ENCODE data around the gene PAK1. TPM values are rescaled to one million over a fixed set of nuclear protein-coding genes. Genes with fewer than 3 reads are reported as not detected.

PAK1 gene
- total and polyA plus RNA-seq, 2 donors (not counting 3 experiments of a cell fraction or from before 2014, with no cell fraction given): 5.6 to 12.9 TPM

DNA sequence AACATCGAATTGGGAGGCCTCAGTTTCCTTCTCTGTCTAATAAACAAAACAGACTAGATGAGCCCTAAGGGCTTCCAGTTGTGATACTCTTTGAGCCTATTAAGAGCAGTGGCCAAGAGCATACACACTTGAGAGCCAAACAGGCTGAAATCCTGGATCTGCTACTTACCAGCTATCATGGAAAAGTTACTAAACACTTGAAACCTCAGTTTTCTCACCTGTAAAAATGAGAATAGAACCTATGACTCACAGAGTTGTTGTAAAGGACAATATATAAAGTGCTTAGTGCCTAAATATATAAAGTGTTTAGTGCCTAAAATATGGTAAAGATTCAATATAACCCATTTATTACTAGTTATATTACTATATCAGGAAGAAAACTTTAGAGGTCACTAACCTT, 148.7 kb downstream of the PAK1 start:
- no peak overlapping the region for H3K4me2 ChIP-seq (ENCODE audit: insufficient read depth, low read length)
- H3K4me1 ChIP-seq (ENCODE audit: control insufficient read depth, extremely low read depth, insufficient read depth, low read length): no peaks in the 10 kb centered on the region
- intact Hi-C loops (cut with micrococcal nuclease): no loop called here
- no peak overlapping the region for H3K4me3 ChIP-seq (replicated peaks in 1 of 3; ENCODE audit: insufficient read depth in 1 of 3, low read depth in 1 of 3, low read length in 3 of 3)
- POLR2A ChIA-PET: no interaction called here
- BruUV-seq (replicated peaks): no TSS peak
- TF ChIP-seq, protein P1, sequence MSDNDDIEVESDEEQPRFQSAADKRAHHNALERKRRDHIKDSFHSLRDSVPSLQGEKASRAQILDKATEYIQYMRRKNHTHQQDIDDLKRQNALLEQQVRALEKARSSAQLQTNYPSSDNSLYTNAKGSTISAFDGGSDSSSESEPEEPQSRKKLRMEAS (IDR thresholded peaks at IDR 0.05; ENCODE audit: insufficient read depth, insufficient read length): no peak
- H4K20me1 ChIP-seq (replicated peaks; ENCODE audit: control insufficient read depth, extremely low read depth, insufficient read depth, low read length): no peaks in the 10 kb centered on the region
- dilution Hi-C loops (cut with MboI; ENCODE audit: extremely low pct_ligation_motif_present, low sequenced_read_pairs): no loop called here
- no peak overlapping the region for H3K9ac ChIP-seq (replicated peaks; ENCODE audit: extremely low read depth, insufficient read depth, low read length)
- no peak overlapping the region for H3K27ac ChIP-seq (ENCODE audit: insufficient read depth, low read depth, low read length)
- H3K79me2 ChIP-seq (ENCODE audit: control insufficient read depth, insufficient read depth, low read length): no peaks in the 10 kb centered on the region
- no peaks in the 10 kb centered on the region for H3K9me1 ChIP-seq (replicated peaks; ENCODE audit: control insufficient read depth, extremely low read depth, insufficient read depth, low read length)
- FAIRE-seq (no peak), DNase-seq (ENCODE audit: low read depth, low spot score) (no peak)
- no peaks in the 10 kb centered on the region for H3K9me3 ChIP-seq (replicated peaks; ENCODE audit: control insufficient read depth, insufficient read depth, low read length)
- no peaks in the 10 kb centered on the region for H3K36me3 ChIP-seq (ENCODE audit: control insufficient read depth in 2 of 2, extremely low read depth in 1 of 2, insufficient read depth in 2 of 2, low read length in 2 of 2)
- CTCF ChIA-PET: interaction anchor here (1.5 kb wide), 1 partner anchor 223 kb away, joined by 3 read pairs; no protein-coding TSS in a partner anchor
- no peaks in the 10 kb centered on the region for H3K27me3 ChIP-seq (ENCODE audit: control insufficient read depth in 2 of 2, insufficient read depth in 2 of 2, low read length in 2 of 2)
- no peak overlapping the region for H2AFZ ChIP-seq (ENCODE audit: low read depth, low read length)

DNA sequence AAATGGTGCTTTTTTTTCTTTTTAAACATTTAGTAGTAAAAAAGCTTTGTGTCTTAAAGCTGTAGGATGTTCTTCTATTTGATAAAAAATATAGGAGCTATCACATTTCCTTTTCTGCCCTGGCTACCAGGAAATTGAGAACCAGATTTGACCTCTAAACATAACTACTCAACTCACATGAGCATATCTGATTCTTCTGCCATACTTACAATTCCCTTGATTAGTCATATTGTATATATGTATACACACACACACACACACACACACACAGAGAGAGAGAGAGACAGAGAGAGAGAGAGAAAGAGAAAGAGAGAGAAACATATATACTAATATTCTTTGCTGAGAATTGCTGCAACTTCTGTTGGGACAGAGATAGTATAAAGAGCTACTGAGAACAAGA, 149.4 kb downstream of the PAK1 start:
- Histone ChIP-seq H3K4me2 (ENCODE audit: insufficient read depth, low read length) (no peak overlapping the region), H3K36me3 (ENCODE audit: control insufficient read depth in 2 of 2, extremely low read depth in 1 of 2, insufficient read depth in 2 of 2, low read length in 2 of 2) (no peaks in the 10 kb centered on the region), H3K79me2 (ENCODE audit: control insufficient read depth, insufficient read depth, low read length) (no peaks in the 10 kb centered on the region), H4K20me1 (replicated peaks; ENCODE audit: control insufficient read depth, extremely low read depth, insufficient read depth, low read length) (no peaks in the 10 kb centered on the region), H3K27ac (ENCODE audit: insufficient read depth, low read depth, low read length) (no peak overlapping the region), H3K4me3 (replicated peaks in 1 of 3; ENCODE audit: insufficient read depth in 1 of 3, low read depth in 1 of 3, low read length in 3 of 3) (no peak overlapping the region), H3K9me1 (replicated peaks; ENCODE audit: control insufficient read depth, extremely low read depth, insufficient read depth, low read length) (no peaks in the 10 kb centered on the region), H3K9me3 (replicated peaks; ENCODE audit: control insufficient read depth, insufficient read depth, low read length) (no peaks in the 10 kb centered on the region), H3K27me3 (ENCODE audit: control insufficient read depth in 2 of 2, insufficient read depth in 2 of 2, low read length in 2 of 2) (no peaks in the 10 kb centered on the region), H2AFZ (ENCODE audit: low read depth, low read length) (no peak overlapping the region), H3K9ac (replicated peaks; ENCODE audit: extremely low read depth, insufficient read depth, low read length) (no peak overlapping the region), H3K4me1 (ENCODE audit: control insufficient read depth, extremely low read depth, insufficient read depth, low read length) (no peaks in the 10 kb centered on the region)
- no peak for TF ChIP-seq JUN (IDR thresholded peaks at IDR 0.05; ENCODE audit: borderline replicate concordance, insufficient read depth, insufficient read length, low read depth)
- no peak for TF ChIP-seq POLR2AphosphoS5 (IDR thresholded peaks at IDR 0.05; ENCODE audit: insufficient read depth, low read depth, low read length)
- TF ChIP-seq EZH2 (IDR thresholded peaks at IDR 0.05; ENCODE audit: borderline replicate concordance, low read depth, low read length, severe bottlenecking): no peak
- TF ChIP-seq FOS (IDR thresholded peaks at IDR 0.05; ENCODE audit: borderline replicate concordance, insufficient read depth, low read length): no peak
- TF ChIP-seq, protein P2, sequence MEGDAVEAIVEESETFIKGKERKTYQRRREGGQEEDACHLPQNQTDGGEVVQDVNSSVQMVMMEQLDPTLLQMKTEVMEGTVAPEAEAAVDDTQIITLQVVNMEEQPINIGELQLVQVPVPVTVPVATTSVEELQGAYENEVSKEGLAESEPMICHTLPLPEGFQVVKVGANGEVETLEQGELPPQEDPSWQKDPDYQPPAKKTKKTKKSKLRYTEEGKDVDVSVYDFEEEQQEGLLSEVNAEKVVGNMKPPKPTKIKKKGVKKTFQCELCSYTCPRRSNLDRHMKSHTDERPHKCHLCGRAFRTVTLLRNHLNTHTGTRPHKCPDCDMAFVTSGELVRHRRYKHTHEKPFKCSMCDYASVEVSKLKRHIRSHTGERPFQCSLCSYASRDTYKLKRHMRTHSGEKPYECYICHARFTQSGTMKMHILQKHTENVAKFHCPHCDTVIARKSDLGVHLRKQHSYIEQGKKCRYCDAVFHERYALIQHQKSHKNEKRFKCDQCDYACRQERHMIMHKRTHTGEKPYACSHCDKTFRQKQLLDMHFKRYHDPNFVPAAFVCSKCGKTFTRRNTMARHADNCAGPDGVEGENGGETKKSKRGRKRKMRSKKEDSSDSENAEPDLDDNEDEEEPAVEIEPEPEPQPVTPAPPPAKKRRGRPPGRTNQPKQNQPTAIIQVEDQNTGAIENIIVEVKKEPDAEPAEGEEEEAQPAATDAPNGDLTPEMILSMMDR (IDR thresholded peaks at IDR 0.05; ENCODE audit: extremely low read depth in 1 of 2, insufficient read depth in 1 of 2, low read depth in 1 of 2, low read length in 2 of 2): no peak
- TF ChIP-seq MYC (IDR thresholded peaks at IDR 0.05; ENCODE audit: low read depth, low read length): no peak
- no peak for TF ChIP-seq POLR2A (IDR thresholded peaks at IDR 0.05; ENCODE audit: low read depth, low read length)
- TF ChIP-seq GATA2 (IDR thresholded peaks at IDR 0.05; ENCODE audit: insufficient read depth, insufficient read length, low read depth, low read length): no peak
- TF ChIP-seq, protein P1 (IDR thresholded peaks at IDR 0.05; ENCODE audit: insufficient read depth, insufficient read length): no peak
- CTCF ChIA-PET: interaction anchor here (0.6 to 1.5 kb wide), 2 partner anchors 13 to 224 kb away, joined by 3 read pairs; no protein-coding TSS in a partner anchor
- no peak for FAIRE-seq
- POLR2A ChIA-PET: no interaction called here
- intact Hi-C loops (cut with micrococcal nuclease): no loop called here
- BruUV-seq (replicated peaks): no TSS peak
- dilution Hi-C loops (cut with MboI; ENCODE audit: extremely low pct_ligation_motif_present, low sequenced_read_pairs): no loop called here
- no peak for DNase-seq (ENCODE audit: low read depth, low spot score)

All from endothelial cell of umbilical vein (primary cell).